T-helper 17 cell (primary cell): Measurements from ENCODE around the gene PP2D1. TPM values are rescaled to one million over a fixed set of nuclear protein-coding genes. Genes with fewer than 3 reads are reported as not detected.
A peak's percentile ranks its signal among the peaks of the same experiment; 100 is the strongest.
"Not testable (repeated sequence)": the region's sequence is repeated elsewhere in the genome, so short reads cannot be mapped to it uniquely, and the experiment has no call there.

Source experiments
- ATAC-seq: fragments of 150-1000 bp; cut with Tn5 transposase; 2 replicates; pipeline ENCODE4 v1.10.0; 2021; ENCODE audit warnings: mild to moderate bottlenecking, moderate library complexity
- DNase-seq, 3 donors: peaks; one replicate each; pipeline versions ENCODE4 v3.0.0 to v3.0.0-alpha.2; 2020 to 2021
- H3K9me3 ChIP-seq: one replicate; pipeline ENCODE4 v1.7.0; 2013; ENCODE audit warnings: low read length, mild to moderate bottlenecking; ENCODE audit not compliant: control insufficient read depth, poor library complexity, severe bottlenecking
- H3K27ac Mint-ChIP-seq: one replicate; pipeline ENCODE4 v1.8.0; 2022; ENCODE audit warnings: mild to moderate bottlenecking, moderate library complexity, mixed read lengths
- H3K27me3 Mint-ChIP-seq: one replicate; pipeline ENCODE4 v1.8.0; 2022; ENCODE audit warnings: mixed read lengths
- H3K36me3 Mint-ChIP-seq: one replicate; pipeline ENCODE4 v1.8.0; 2022; ENCODE audit warnings: low read depth, mixed read lengths
- H3K4me1 Mint-ChIP-seq: one replicate; pipeline ENCODE4 v1.8.0; 2022; ENCODE audit warnings: mild to moderate bottlenecking, mixed read lengths
- H3K4me3 Mint-ChIP-seq: one replicate; pipeline ENCODE4 v1.8.0; 2022; ENCODE audit warnings: mild to moderate bottlenecking, moderate library complexity, mixed read lengths
- total RNA-seq, 4 donors: library from RNA in 2 of 4; stranded (reverse) in 2 of 4; gene quantifications; one replicate each; pipeline ENCODE4 v1.2.3 and lab custom pipeline; 2022 to 2026

The PP2D1 gene
- total RNA-seq, 2 donors from 2014 or later: not detected

- DNase-seq (no peak), ATAC-seq (no peak)
- Mint-ChIP-seq H3K27ac (peak overlapping the region; percentile 92), H3K4me1 (peaks cover 72% of the 10 kb centered on the region), H3K27me3 (no peaks in the 10 kb centered on the region), H3K4me3 (peak overlapping the region; percentile 55), H3K36me3 (no peaks in the 10 kb centered on the region)
- H3K9me3 ChIP-seq: no peaks in the 10 kb centered on the region
Measured at GRCh38 chr3:20047341-20047779, 35.3 kb upstream of the PP2D1 start.

- no peaks in the 10 kb centered on the region for H3K9me3 ChIP-seq
- peak overlapping the region; percentile 92 for H3K27ac Mint-ChIP-seq
- H3K27me3 Mint-ChIP-seq: no peaks in the 10 kb centered on the region
- no peak overlapping the region for H3K4me3 Mint-ChIP-seq
- peaks cover 74% of the 10 kb centered on the region for H3K4me1 Mint-ChIP-seq
- no peaks in the 10 kb centered on the region for H3K36me3 Mint-ChIP-seq
- no peak for ATAC-seq
- no peak for DNase-seq
Measured at GRCh38 chr3:20046556-20046955, 34.5 kb upstream of the PP2D1 start.

- Mint-ChIP-seq H3K4me1 (peaks cover 64% of the 10 kb centered on the region), H3K4me3 (peak overlapping the region; percentile 98), H3K27ac (peak overlapping the region; percentile 99)
- H3K36me3 Mint-ChIP-seq, ATAC-seq, H3K27me3 Mint-ChIP-seq, DNase-seq, H3K9me3 ChIP-seq: not testable (repeated sequence)
Measured at GRCh38 chr3:20045141-20045540, 33.1 kb upstream of the PP2D1 start.

- Mint-ChIP-seq H3K27me3 (no peaks in the 10 kb centered on the region), H3K36me3 (peaks cover 3% of the 10 kb centered on the region), H3K27ac (peak overlapping the region; percentile 99), H3K4me1 (peaks cover 52% of the 10 kb centered on the region), H3K4me3 (peak overlapping the region; percentile 98)
- ATAC-seq (no peak), DNase-seq (no peak)
- H3K9me3 ChIP-seq: no peaks in the 10 kb centered on the region
Measured at GRCh38 chr3:20043825-20044224, 31.8 kb upstream of the PP2D1 start.

GRCh38 chr3:20043396-20043795 is 31.3 kb upstream of the PP2D1 start:
- peak overlapping the region; percentile 98 for H3K4me3 Mint-ChIP-seq
- no peaks in the 10 kb centered on the region for H3K9me3 ChIP-seq
- peak overlapping the region; percentile 99 for H3K27ac Mint-ChIP-seq
- peaks cover 3% of the 10 kb centered on the region for H3K36me3 Mint-ChIP-seq
- H3K27me3 Mint-ChIP-seq: no peaks in the 10 kb centered on the region
- DNase-seq: peak; percentile 12 to 39 (median 20)
- H3K4me1 Mint-ChIP-seq: peaks cover 52% of the 10 kb centered on the region
- ATAC-seq: peak; percentile 12

GRCh38 chr3:20042331-20042730 is 30.3 kb upstream of the PP2D1 start:
- DNase-seq (no peak), ATAC-seq (no peak)
- Mint-ChIP-seq H3K36me3 (peaks cover 3% of the 10 kb centered on the region), H3K4me3 (peak overlapping the region; percentile 98), H3K27me3 (no peaks in the 10 kb centered on the region), H3K4me1 (peaks cover 51% of the 10 kb centered on the region), H3K27ac (peak overlapping the region; percentile 99)
- no peaks in the 10 kb centered on the region for H3K9me3 ChIP-seq

- peak overlapping the region; percentile 99 for H3K27ac Mint-ChIP-seq
- ATAC-seq (peak; percentile 54), DNase-seq (peak; percentile 58 to 69 (median 60))
- H3K36me3 Mint-ChIP-seq: peaks cover 3% of the 10 kb centered on the region
- H3K27me3 Mint-ChIP-seq: no peaks in the 10 kb centered on the region
- peak overlapping the region; percentile 98 for H3K4me3 Mint-ChIP-seq
- no peaks in the 10 kb centered on the region for H3K9me3 ChIP-seq
- peaks cover 49% of the 10 kb centered on the region for H3K4me1 Mint-ChIP-seq
Measured at GRCh38 chr3:20041197-20041780, 29.2 kb upstream of the PP2D1 start.

GRCh38 chr3:20040548-20041196 is 28.6 kb upstream of the PP2D1 start:
- ATAC-seq (peak; percentile 15), DNase-seq (peak; percentile 38 to 67 (median 64))
- Mint-ChIP-seq H3K27ac (peak overlapping the region; percentile 99), H3K4me3 (peak overlapping the region; percentile 98), H3K27me3 (no peaks in the 10 kb centered on the region), H3K36me3 (peaks cover 3% of the 10 kb centered on the region), H3K4me1 (peaks cover 43% of the 10 kb centered on the region)
- no peaks in the 10 kb centered on the region for H3K9me3 ChIP-seq

- ATAC-seq (peak; percentile 77), DNase-seq (peak; percentile 73 to 82 (median 80))
- Mint-ChIP-seq H3K4me3 (peak within 1 kb of the TSS; percentile 98), H3K36me3 (peaks cover 3% of the 10 kb centered on the region), H3K4me1 (peaks cover 40% of the 10 kb centered on the region), H3K27me3 (no peaks in the 10 kb centered on the region), H3K27ac (peak within 1 kb of the TSS; percentile 99)
- H3K9me3 ChIP-seq: no peaks in the 10 kb centered on the region
Measured at GRCh38 chr3:20039765-20040547, 27.9 kb upstream of the PP2D1 start, which contains the start of gene KAT2B. Gene KAT2B (plus strand): TSS chr3:20040446. CDS start chr3:20040478, 32 bp downstream.

- H3K4me1 Mint-ChIP-seq: peaks cover 38% of the 10 kb centered on the region
- H3K27ac Mint-ChIP-seq: peak overlapping the region; percentile 96
- H3K4me3 Mint-ChIP-seq: peak overlapping the region; percentile 92
- ATAC-seq: no peak
- H3K27me3 Mint-ChIP-seq: no peaks in the 10 kb centered on the region
- H3K9me3 ChIP-seq: no peaks in the 10 kb centered on the region
- peaks cover 3% of the 10 kb centered on the region for H3K36me3 Mint-ChIP-seq
- no peak for DNase-seq
Measured at GRCh38 chr3:20039466-20039764, 27.4 kb upstream of the PP2D1 start.

- H3K4me3 Mint-ChIP-seq: peak overlapping the region; percentile 92
- H3K4me1 Mint-ChIP-seq: peaks cover 38% of the 10 kb centered on the region
- DNase-seq: no peak
- no peak for ATAC-seq
- peak overlapping the region; percentile 96 for H3K27ac Mint-ChIP-seq
- peaks cover 3% of the 10 kb centered on the region for H3K36me3 Mint-ChIP-seq
- no peaks in the 10 kb centered on the region for H3K27me3 Mint-ChIP-seq
- H3K9me3 ChIP-seq: no peaks in the 10 kb centered on the region
Measured at GRCh38 chr3:20038699-20039465, 26.8 kb upstream of the PP2D1 start.

- peaks cover 26% of the 10 kb centered on the region for H3K4me1 Mint-ChIP-seq
- DNase-seq (no peak), ATAC-seq (no peak)
- peaks cover 3% of the 10 kb centered on the region for H3K36me3 Mint-ChIP-seq
- no peaks in the 10 kb centered on the region for H3K9me3 ChIP-seq
- H3K27me3 Mint-ChIP-seq: no peaks in the 10 kb centered on the region
- H3K27ac Mint-ChIP-seq: peak overlapping the region; percentile 96
- H3K4me3 Mint-ChIP-seq: no peak overlapping the region
Measured at GRCh38 chr3:20037255-20037996, 25.4 kb upstream of the PP2D1 start.
